NCI-H1417 treated with DMSO at 0.1 percent for 48 hours (cell line): ENCODE results near the gene MARK1.
A peak's percentile ranks its signal among the peaks of the same experiment; 100 is the strongest.
"Not testable (repeated sequence)": the region's sequence is repeated elsewhere in the genome, so short reads cannot be mapped to it uniquely, and the experiment has no call there.

ENCODE experiments used
- DNase-seq: peaks from one replicate; lab custom pipeline; 2025; lab: John Stamatoyannopoulos, UW

Gene MARK1

DNA sequence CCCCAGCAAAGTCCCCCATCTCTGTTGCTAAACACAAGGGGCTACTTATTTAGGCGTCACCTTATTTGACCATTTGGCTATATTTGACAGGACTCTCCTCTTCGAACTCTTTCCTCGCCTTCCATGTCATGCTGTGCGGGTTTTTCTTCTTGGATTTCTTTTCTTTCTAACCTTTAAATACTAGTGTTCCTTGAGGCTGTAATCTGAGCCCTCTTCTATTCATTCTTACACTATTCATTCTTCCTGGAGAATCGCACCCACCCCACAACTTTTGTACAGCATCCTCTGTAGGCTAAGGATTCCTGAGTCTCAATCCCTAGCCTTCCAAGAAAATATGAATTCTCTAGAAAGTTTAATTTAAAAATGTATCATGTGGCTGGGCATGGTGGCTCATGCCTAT, 100.5 kb downstream of the MARK1 start:
- DNase-seq = no peak

DNA sequence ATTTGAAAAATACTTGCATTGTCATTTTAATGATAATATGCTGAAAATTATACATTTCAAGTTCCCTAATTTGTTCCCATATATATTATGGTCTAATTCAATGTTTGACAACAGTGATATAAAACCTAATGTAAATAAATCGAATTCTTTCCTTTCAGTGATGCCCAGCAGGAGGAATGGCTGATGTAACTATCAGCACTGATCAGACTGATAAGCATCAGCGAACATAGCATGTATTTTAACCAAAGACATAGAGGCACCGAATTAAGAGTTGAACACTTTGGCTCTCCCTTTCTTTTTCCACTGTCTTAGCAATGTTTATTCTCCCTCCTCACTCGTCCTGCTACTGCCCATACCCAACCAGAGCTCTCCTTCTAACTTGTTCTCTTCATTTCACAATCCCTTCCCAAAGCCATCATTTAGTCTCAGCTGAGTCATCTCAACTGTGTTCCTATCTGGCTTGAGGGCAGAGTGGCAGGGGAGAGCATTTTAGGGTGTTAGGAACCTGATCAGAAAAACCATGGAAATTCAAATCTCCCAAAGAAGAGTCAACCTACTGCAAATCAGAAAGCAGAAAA, 103.4 kb downstream of the MARK1 start:
- no peak for DNase-seq

GRCh38 chr1:220637759-220638158, 109.8 kb downstream of the MARK1 start:
- DNase-seq = no peak

GRCh38 chr1:220642285-220642684, 114.3 kb downstream of the MARK1 start:
- DNase-seq = no peak

DNA sequence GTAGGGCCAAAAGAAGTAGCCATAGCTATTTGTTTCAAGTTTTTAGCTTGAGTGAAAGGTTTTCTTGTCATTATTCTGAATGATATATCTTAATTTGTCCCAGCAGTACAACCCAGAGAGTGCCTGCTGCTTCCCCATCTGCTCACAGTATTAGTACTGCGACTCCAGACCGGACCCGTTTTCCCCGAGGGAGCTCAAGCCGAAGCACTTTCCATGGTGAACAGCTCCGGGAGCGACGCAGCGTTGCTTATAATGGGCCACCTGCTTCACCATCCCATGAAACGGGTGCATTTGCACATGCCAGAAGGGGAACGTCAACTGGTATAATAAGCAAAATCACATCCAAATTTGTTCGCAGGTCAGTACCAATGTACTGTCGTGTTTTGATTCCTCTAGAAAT, 125.1 kb downstream of the MARK1 start:
- DNase-seq = no peak

DNA sequence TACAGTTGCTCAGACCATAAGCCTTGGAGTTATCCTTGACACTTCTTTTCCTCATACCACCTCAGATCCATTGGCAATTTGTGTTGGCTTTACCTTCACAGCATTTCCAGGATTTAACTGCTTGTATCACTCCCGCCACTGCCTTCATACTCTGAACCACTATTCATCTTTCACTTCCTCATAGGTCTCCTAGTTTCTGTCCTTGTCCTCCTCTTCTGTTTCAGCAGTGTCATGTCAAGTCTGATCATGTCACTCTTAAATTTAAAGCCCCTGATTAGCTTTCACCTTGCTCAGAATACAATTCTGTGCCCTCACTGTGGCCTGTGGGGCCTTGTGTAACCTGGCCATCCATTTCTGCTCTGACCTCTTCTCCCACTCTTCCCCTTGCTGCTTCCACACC, 127.6 kb downstream of the MARK1 start:
- no peak for DNase-seq

GRCh38 chr1:220655961-220656740, 128.2 kb downstream of the MARK1 start:
- DNase-seq = no peak

GRCh38 chr1:220666349-220666748, 138.4 kb downstream of the MARK1 start:
- DNase-seq = no peak

- no peak for DNase-seq
These were observed 141.1 kb downstream of the MARK1 start for GRCh38 chr1:220669005-220669404.

DNA sequence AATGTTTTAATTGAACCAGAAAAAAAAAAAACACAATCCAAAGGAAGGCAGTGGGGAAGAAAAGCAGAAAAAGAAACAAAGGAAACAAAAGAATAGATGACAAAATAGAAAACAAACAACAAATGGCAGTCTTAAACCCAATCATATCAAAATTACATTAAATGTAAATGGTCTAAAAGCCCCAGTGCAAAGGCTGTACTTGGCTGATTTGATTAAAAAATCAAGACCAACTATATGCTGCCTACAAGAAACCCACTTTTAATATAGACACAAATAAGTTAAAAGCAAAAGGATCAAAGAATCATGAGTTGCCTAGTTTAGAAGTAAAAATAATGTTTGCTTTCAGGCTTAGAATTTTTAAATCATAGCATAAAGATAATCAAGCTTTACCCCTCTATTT, 142.4 kb downstream of the MARK1 start:
- DNase-seq = no peak

GRCh38 chr1:220673921-220674320, 146.0 kb downstream of the MARK1 start:
- no peak for DNase-seq

GRCh38 chr1:220677251-220677650, 149.3 kb downstream of the MARK1 start:
- DNase-seq = no peak

DNA sequence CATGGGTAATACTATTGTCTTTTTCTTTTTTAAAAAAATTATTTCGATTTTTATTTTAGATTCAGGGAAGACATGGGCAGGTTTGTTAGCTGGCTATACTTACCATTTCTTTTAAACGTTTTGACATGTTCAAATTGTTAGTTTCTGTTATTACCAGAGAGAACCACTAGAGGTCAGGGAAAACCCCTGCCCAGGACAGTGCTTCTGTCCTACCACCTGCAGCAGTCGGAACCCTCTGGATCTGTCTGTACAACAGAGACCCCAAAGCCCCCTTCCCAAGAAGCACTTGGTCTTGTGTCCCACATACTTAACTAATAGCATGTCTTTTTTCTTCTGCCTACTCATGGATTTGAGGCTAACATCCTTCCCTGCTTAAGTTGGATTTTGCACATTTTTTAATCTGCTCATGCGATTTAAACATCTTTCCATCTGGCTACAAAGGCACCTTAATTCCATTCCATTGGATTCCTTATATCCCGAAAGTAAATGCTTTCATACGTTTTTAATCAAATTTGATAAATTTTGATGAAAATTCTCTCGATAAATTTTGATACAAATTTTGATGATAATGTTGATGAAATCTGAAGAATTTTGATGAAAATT, 152.2 kb downstream of the MARK1 start:
- DNase-seq = peak; percentile 5

DNA sequence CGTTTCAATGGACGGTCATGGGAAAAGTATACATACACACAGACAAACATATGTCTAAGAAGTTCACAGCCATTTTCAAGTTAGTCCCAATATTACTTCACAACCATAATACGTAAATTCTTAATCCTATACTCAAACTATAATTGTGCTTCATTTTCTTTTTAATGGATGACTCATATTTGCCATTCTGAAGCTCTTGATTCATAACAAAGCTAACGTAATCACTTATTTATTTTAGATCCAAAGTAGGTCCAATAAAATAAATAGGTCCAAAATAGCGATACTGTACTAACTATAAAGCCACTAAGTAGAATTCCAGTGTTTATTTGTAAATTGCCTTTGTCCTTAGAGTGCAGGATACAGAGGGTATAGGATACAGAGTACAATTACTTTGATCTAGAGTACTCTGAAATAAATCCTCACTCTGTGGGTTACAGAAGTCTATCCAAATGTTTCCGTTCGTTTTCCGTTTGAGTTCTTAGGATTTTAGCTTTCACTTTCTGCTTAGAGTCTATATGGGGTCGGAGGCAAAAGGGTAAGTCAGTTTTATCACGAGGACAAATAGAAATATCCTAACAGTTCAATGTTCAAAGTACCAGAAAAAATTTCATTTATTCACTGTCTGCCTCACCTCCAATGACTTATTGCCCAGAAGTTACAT, 153.4 kb downstream of the MARK1 start:
- no peak for DNase-seq

DNA sequence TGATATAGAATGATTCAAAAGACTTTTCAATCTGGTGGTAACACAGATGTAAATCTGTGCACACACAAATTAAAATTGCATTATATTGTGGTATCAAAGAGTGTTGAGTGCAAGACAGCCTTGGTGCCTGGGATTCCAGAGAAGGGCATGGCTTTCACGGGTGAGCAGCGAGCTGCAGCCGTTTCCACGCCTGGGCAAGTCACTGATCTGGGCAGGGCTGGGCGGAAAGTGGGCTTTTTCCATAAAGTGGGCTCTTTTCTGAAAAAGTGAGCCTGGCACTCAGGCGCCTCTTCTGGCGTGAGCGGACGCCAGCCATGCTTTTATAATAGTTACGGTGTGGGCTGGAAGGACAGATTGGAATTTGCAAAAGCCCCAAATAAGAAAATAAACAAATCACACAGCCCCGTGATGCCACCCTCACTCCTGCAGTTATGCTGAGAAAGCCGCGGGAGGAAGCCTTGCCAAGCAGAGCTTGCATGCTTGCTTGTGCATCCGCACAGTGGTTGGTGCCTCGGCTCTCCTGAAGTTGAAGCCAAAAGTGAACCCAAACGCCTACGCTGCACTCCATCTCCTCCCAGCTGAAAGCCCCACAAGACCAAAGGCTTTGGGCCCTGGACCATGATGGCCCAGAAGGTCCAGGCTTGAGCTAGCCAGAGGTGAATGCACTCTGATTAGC, 155.1 kb downstream of the MARK1 start:
- no peak for DNase-seq

- DNase-seq = not testable (repeated sequence)
These were observed 155.8 kb downstream of the MARK1 start for GRCh38 chr1:220683716-220684115.

DNA sequence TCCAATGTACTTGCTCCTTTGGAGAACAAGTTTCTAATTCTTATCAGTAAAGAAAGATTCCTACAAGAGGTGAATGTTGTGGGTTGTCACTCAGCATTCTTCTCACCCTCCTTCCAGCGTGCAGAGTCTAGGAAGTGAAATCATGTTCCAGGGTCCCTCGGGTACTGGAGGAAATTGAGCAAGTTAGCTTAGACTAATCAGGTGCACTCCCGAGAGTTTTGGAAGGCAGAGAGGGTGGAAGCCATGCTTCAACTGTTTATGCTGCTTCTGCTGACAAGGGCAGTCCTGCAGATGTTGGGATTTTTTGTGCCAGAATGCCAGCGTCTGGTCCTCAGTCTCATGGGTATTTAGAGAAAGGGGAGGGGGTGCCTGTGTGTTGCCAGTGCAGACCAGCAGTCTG, 157.0 kb downstream of the MARK1 start:
- no peak for DNase-seq

DNA sequence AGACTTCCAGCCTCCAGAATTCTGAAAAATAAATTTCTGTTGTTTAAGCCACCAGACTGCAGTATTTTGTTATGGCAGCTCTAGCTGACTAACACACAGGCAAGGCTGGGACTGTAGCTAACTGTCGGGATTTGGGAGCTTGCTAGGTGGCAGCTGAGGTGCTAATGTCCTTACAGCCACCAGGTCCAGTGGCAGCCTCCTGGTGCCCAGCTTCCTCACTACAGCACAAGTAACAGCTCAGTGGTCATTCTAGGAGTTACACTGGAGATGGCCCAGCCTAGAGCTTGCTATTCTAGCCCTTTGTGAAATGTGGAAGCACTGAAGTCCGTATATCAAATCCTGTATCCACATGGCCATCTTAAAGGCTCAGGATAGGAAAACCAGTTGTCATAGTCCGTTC, 157.9 kb downstream of the MARK1 start:
- DNase-seq = no peak

GRCh38 chr1:220687809-220688208, 159.9 kb downstream of the MARK1 start:
- DNase-seq = no peak

DNA sequence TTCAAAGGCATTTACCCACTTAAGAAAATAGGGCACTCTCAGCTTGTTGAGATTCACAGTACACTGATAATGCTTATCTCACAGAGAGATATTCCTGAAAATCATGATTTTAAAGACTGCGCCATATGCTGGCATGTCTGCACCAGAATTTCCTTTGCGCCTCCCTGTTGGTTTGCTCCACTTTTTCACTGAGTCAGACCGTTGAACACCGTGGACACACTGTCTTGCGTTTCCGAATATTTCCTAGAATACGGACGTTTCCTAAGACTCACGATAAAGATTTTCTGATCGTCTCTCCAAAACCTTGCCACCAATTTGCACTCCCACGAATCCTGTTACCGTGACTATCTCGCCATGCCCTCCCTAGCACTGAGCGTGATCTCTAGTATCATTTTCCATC, 161.7 kb downstream of the MARK1 start:
- DNase-seq = no peak

DNA sequence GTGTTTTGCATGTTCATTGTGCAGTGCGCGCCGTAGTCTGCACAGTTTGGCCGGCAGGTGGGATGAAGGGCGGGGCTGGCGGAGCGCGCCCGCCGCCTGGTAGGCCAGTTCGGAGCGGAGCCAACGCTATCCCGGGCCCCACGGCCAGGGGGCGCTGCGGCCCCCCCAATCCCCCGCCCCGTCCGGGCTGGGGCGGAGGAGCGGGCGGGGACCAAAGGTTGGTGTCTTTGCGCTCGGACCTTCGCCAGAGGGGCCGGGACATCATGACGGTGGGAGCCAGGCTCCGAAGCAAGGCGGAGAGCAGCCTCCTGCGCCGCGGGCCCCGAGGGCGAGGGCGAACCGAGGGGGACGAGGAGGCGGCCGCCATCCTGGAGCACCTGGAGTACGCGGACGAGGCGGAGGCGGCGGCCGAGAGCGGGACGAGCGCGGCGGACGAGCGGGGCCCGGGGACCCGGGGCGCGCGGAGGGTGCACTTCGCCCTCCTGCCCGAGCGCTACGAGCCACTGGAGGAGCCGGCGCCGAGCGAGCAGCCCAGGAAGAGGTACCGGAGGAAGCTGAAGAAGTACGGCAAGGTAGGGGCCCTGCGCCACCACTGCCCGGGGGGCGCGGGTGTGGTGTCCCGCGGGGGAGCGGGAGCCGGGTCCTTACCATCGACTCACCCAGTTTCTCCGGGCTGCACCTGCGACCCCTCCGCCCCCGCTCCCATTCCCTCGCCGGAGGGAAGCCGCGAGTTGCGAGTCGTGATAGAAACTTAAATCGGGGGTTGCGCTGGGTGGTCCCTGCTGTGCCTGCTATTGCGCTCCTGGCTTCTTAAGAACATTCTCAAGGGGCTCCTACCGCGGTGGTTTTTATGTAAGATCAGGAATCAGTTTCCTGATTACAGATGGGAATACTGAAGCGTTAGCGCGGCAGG, 162.5 kb downstream of the MARK1 start, which contains the start of gene C1orf115:
TSS of gene C1orf115 (plus strand) at position 224 of the 913 bp plus-strand sequence. CDS start at position 264, 40 bp downstream.
- DNase-seq = peak; percentile 54
